K562 (cell line): ENCODE results near the gene CACNA2D3. TPM values are rescaled to one million over a fixed set of nuclear protein-coding genes. Genes with fewer than 3 reads are reported as not detected.

ENCODE experiments used
- ATAC-seq: fragments of 200-7000 bp; cut with Tn5 transposase; 3 replicates; pipeline ENCODE4 v1.9.1; 2020; ENCODE audit warnings: moderate library complexity
- BruUV-seq: library from RNA; stranded (reverse); fragments of 400-500 nt; replicated peaks from 2 replicates; lab custom pipeline; 2021; lab: Mats Ljungman, UMichigan
- CTCF ChIA-PET: fragments of 300-600 bp; formaldehyde crosslinking; extraction: SDS; loops from one replicate; lab custom pipeline; 2021; ENCODE audit warnings: low intra/inter-chr PET ratio; lab: Yijun Ruan, JAX
- POLR2A ChIA-PET: fragments of 300-600, 350-650 bp; sonication (Branson Sonifier 250); formaldehyde crosslinking; extraction: SDS; loops from one replicate; lab custom pipeline; 2021; ENCODE audit warnings: antibody characterized with exemption, inconsistent platforms; lab: Yijun Ruan, JAX
- DNase-seq, 4 experiments: peaks; one replicate each; pipeline versions ENCODE4 v3.0.0 to v3.0.0-alpha.2; 2011 to 2018; ENCODE audit warnings: low spot score in 3 of 4, mixed read lengths in 3 of 4; ENCODE audit errors: extremely low read depth in 1 of 4
- FAIRE-seq: peaks from 2 replicates; lab custom pipeline; 2011; peaks lifted over from hg19 to GRCh38; lab: Jason Lieb, UNC
- H2AFZ ChIP-seq: 2 replicates; pipeline ENCODE4 v1.6.0; 2011; ENCODE audit warnings: low read depth, low read length, control low read depth, inconsistent platforms
- H3K27ac ChIP-seq: fragments of 200-600 bp; 3 replicates; pipeline ENCODE4 v1.8.0; 2011; ENCODE audit warnings: low read depth, mild to moderate bottlenecking, control low read depth, inconsistent platforms, low read length, moderate library complexity, mixed read lengths; ENCODE audit errors: extremely low read depth
- H3K27me3 ChIP-seq, 2 experiments: fragments of 300-600 bp in 1 of 2; 2 replicates in 1 of 2; 3 replicates in 1 of 2; pipeline versions ENCODE4 v1.6.0 to v1.8.0; 2011; ENCODE audit warnings: inconsistent platforms in 2 of 2, low read length in 2 of 2, mild to moderate bottlenecking in 1 of 2, mixed read lengths in 1 of 2, moderate library complexity in 1 of 2; ENCODE audit not compliant: control insufficient read depth in 2 of 2, insufficient read depth in 2 of 2
- H3K36me3 ChIP-seq: fragments of 300-600 bp; 3 replicates; pipeline ENCODE4 v1.8.0; 2011; ENCODE audit warnings: mild to moderate bottlenecking, low read length, inconsistent platforms; ENCODE audit not compliant: control insufficient read depth, insufficient read depth
- H3K4me1 ChIP-seq, 2 experiments: fragments of 200-600 bp in 1 of 2; replicated peaks in 1 of 2; 2 replicates in 1 of 2; 3 replicates in 1 of 2; pipeline versions ENCODE4 v1.5.1 to v1.8.0; 2011; ENCODE audit warnings: inconsistent platforms in 2 of 2, low read length in 2 of 2, mild to moderate bottlenecking in 1 of 2, mixed read lengths in 1 of 2, moderate library complexity in 1 of 2; ENCODE audit not compliant: control insufficient read depth in 2 of 2, insufficient read depth in 2 of 2
- H3K4me2 ChIP-seq: 2 replicates; pipeline ENCODE4 v1.6.1; 2011; ENCODE audit warnings: low read length, control low read depth, inconsistent platforms, mixed read lengths; ENCODE audit not compliant: insufficient read depth
- H3K4me3 ChIP-seq: fragments of 200-600 bp; sonication (generic), shearing (Covaris generic); 2 replicates; pipeline ENCODE4 v1.5.1; 2016; ENCODE audit warnings: control low read depth, inconsistent platforms
- H3K79me2 ChIP-seq: fragments of 200-600 bp; 3 replicates; pipeline ENCODE4 v1.8.0; 2011; ENCODE audit warnings: low read length, inconsistent platforms; ENCODE audit not compliant: control insufficient read depth, insufficient read depth
- H3K9ac ChIP-seq, 2 experiments: 2 replicates each; pipeline versions ENCODE4 v1.6.0 to v1.6.1; 2011; ENCODE audit warnings: low read depth in 2 of 2, low read length in 2 of 2, control low read depth in 1 of 2, inconsistent platforms in 1 of 2, mild to moderate bottlenecking in 1 of 2, mixed read lengths in 1 of 2; ENCODE audit not compliant: insufficient read depth in 1 of 2
- H3K9me1 ChIP-seq: one replicate; pipeline ENCODE4 v1.6.0; 2011; ENCODE audit warnings: inconsistent platforms, mild to moderate bottlenecking, low read length, moderate library complexity; ENCODE audit not compliant: control insufficient read depth, insufficient read depth
- H3K9me3 ChIP-seq: replicated peaks from 2 replicates; pipeline ENCODE4 v1.5.1; 2011; ENCODE audit warnings: low read depth, low read length, inconsistent platforms; ENCODE audit not compliant: control insufficient read depth, insufficient read depth
- H4K20me1 ChIP-seq: replicated peaks from 2 replicates; pipeline ENCODE4 v1.6.1; 2011; ENCODE audit warnings: low read length, inconsistent platforms, mixed read lengths; ENCODE audit not compliant: control insufficient read depth, insufficient read depth
- DPF2 ChIP-seq: fragments of 450-650 bp; IDR thresholded peaks from 2 replicates; pipeline ENCODE4 v1.6.1; 2016
- FIP1L1 ChIP-seq: fragments of 200-400 bp; formaldehyde crosslinking; IDR thresholded peaks from 2 replicates; pipeline ENCODE4 v1.6.1; 2018; ENCODE audit warnings: mild to moderate bottlenecking, low read depth, low read length; ENCODE audit not compliant: poor library complexity, severe bottlenecking
- GATAD2A ChIP-seq: fragments of 450-650 bp; IDR thresholded peaks from 2 replicates; pipeline ENCODE4 v1.6.1; 2017
- MTF1 ChIP-seq: fragments of 250-450 bp; sonication (Bioruptor Pico); IDR thresholded peaks from 2 replicates; pipeline ENCODE4 v1.9.0; 2021; ENCODE audit warnings: moderate library complexity, mild to moderate bottlenecking, inconsistent platforms, borderline replicate concordance
- POLR2B ChIP-seq: fragments of 450-650 bp; IDR thresholded peaks from 2 replicates; pipeline ENCODE4 v1.6.1; 2018; ENCODE audit warnings: low read depth; ENCODE audit not compliant: partially characterized antibody
- SAFB2 ChIP-seq: fragments of 200-400 bp; formaldehyde crosslinking; IDR thresholded peaks from 2 replicates; pipeline ENCODE4 v1.6.1; 2018; ENCODE audit warnings: borderline replicate concordance, low read length, low read depth, moderate library complexity; ENCODE audit not compliant: severe bottlenecking
- SIX5 ChIP-seq, 2 experiments: IDR thresholded peaks; 2 replicates each; pipeline ENCODE4 v1.6.1; 2011; ENCODE audit warnings: low read length in 2 of 2, borderline replicate concordance in 1 of 2, low read depth in 1 of 2, mild to moderate bottlenecking in 1 of 2, moderate library complexity in 1 of 2; ENCODE audit not compliant: insufficient read depth in 1 of 2
- TCF3 ChIP-seq: sonication (generic); formaldehyde crosslinking; IDR thresholded peaks from 2 replicates; pipeline ENCODE4 v1.4.0; 2020; ENCODE audit warnings: mild to moderate bottlenecking, missing genetic modification reagents
- TFAM ChIP-seq: fragments of 250-450 bp; sonication (Bioruptor Pico); conservative IDR thresholded peaks from 2 replicates; pipeline ENCODE4 v1.5.0; 2021; ENCODE audit warnings: mild to moderate bottlenecking, moderate library complexity
- TFAP4 ChIP-seq: sonication (generic); formaldehyde crosslinking; IDR thresholded peaks from 2 replicates; pipeline ENCODE4 v1.8.0; 2022; ENCODE audit warnings: missing genetic modification reagents, mild to moderate bottlenecking, moderate library complexity, borderline replicate concordance
- THRA ChIP-seq: fragments of 450-650 bp; IDR thresholded peaks from 2 replicates; pipeline ENCODE4 v1.6.1; 2017; ENCODE audit warnings: mild to moderate bottlenecking, moderate library complexity
- ZNF395 ChIP-seq: fragments of 200-800 bp; sonication (Bioruptor generic); IDR thresholded peaks from 2 replicates; pipeline ENCODE4 v1.6.1; 2017; ENCODE audit warnings: missing genetic modification characterization, missing compliant biosample characterization
- WGBS: fragments of 100-300 bp; shearing (Covaris generic); methylation state at CpG from one replicate; pipeline ENCODE4 v1.1.6; 2016; ENCODE audit warnings: low coverage, mixed read lengths; ENCODE audit not compliant: insufficient coverage; ENCODE audit errors: missing lambda C conversion rate; 5-methylcytosine and 5-hydroxymethylcytosine counted together
- in situ Hi-C: fragments of 300-500 bp; cut with MboI; formaldehyde crosslinking; loops from 4 replicates; pipeline ENCODE4 v1.15.0; 2018; ENCODE audit warnings: inconsistent platforms, mixed read lengths
- intact Hi-C: fragments of 100-400 bp; cut with micrococcal nuclease; formaldehyde crosslinking; loops from 2 replicates; pipeline ENCODE4 v1.14.2; 2022
- polyA plus RNA-seq, 8 experiments: library from polyadenylated mRNA; depleted of rRNA in 4 of 8; stranded (reverse) in 5 of 8; unstranded in 3 of 8; fragments of >200 nt; fragmentation: Nextera tagmentation in 2 of 8; fragmentation: Illumina TruSeq in 1 of 8; extraction: Ambion mirVana in 2 of 8; extraction: Trizol in 1 of 8; gene quantifications; 2 replicates each; pipeline versions ENCODE4 v1.2.1 to v1.2.3, GENCODE V29; 2011 to 2014; ENCODE audit warnings: inconsistent platforms in 1 of 8, missing spikeins in 1 of 8
- total RNA-seq, 7 experiments: library from RNA; depleted of rRNA in 6 of 7; stranded (reverse); fragments of >200 nt in 6 of 7; fragmentation: Illumina TruSeq in 2 of 7; extraction: Trizol in 2 of 7; gene quantifications; 2 replicates each; pipeline versions ENCODE4 v1.2.1 to v1.2.3, GENCODE V29; 2011 to 2021; ENCODE audit warnings: low replicate concordance in 1 of 7

CACNA2D3 gene
- total and polyA plus RNA-seq, 9 of the 15 experiments (the other 6 are each of a cell fraction or from before 2014, with no cell fraction given) = 0.01 TPM; not detected in 8

GRCh38 chr3:54761637-54762036 is 639.3 kb downstream of the CACNA2D3 start:
- in situ Hi-C loops (no loop called here), intact Hi-C loops (no loop called here)
- no peak overlapping the region for H3K4me3 ChIP-seq
- H3K27me3 ChIP-seq = no peaks in the 10 kb centered on the region; a peak in 1 of 5 replicates
- FAIRE-seq (no peak), ATAC-seq (no peak), DNase-seq (no peak)
- H3K9me3 ChIP-seq = no peaks in the 10 kb centered on the region
- H3K4me1 ChIP-seq = no peaks in the 10 kb centered on the region
- no peak overlapping the region for H2AFZ ChIP-seq
- H3K4me2 ChIP-seq = no peak overlapping the region
- H3K9ac ChIP-seq = no peak overlapping the region
- 0% methylated on average over 1 of the region's 1 CpG for WGBS
- H4K20me1 ChIP-seq = no peaks in the 10 kb centered on the region
- no peak overlapping the region for H3K27ac ChIP-seq
- ChIA-PET POLR2A (no interaction called here), CTCF (no interaction called here)
- no TSS peak for BruUV-seq
- no peaks in the 10 kb centered on the region for H3K79me2 ChIP-seq
- H3K36me3 ChIP-seq = no peaks in the 10 kb centered on the region
- no peaks in the 10 kb centered on the region for H3K9me1 ChIP-seq
- no peak for TF ChIP-seq MTF1
- no peak for TF ChIP-seq FIP1L1
- TF ChIP-seq POLR2B = no peak
- no peak for TF ChIP-seq THRA
- TF ChIP-seq TCF3 (CRISPR knock-in tag) = no peak

GRCh38 chr3:54764911-54765310 is 642.6 kb downstream of the CACNA2D3 start:
- Histone ChIP-seq H3K79me2 (no peaks in the 10 kb centered on the region), H3K4me3 (no peak overlapping the region), H3K36me3 (no peaks in the 10 kb centered on the region), H3K9ac (no peak overlapping the region), H3K27me3 (no peaks in the 10 kb centered on the region; a peak in 1 of 5 replicates), H3K27ac (no peak overlapping the region), H3K9me1 (no peaks in the 10 kb centered on the region), H2AFZ (no peak overlapping the region), H3K4me2 (no peak overlapping the region), H4K20me1 (no peaks in the 10 kb centered on the region), H3K4me1 (no peaks in the 10 kb centered on the region), H3K9me3 (no peaks in the 10 kb centered on the region)
- in situ Hi-C loops = no loop called here
- TF ChIP-seq TFAM (CRISPR knock-in tag) = no peak
- TF ChIP-seq SAFB2 = no peak
- no peak for TF ChIP-seq SIX5 (IDR thresholded peaks at IDR 0.05; ENCODE audit: borderline replicate concordance in 1 of 2, insufficient read depth in 1 of 2, low read depth in 1 of 2, low read length in 2 of 2)
- no peak for TF ChIP-seq TFAP4 (CRISPR knock-in tag)
- no peak for TF ChIP-seq ZNF395
- no peak for TF ChIP-seq GATAD2A
- no peak for TF ChIP-seq DPF2
- DNase-seq (no peak), FAIRE-seq (no peak), ATAC-seq (no peak)
- POLR2A ChIA-PET = interaction anchor here (0.7 to 0.9 kb wide), 2 partner anchors 9 to 10 kb away, joined by 4 read pairs; no protein-coding TSS in a partner anchor
- no TSS peak for BruUV-seq
- intact Hi-C loops = no loop called here
- CTCF ChIA-PET = no interaction called here
